NCI-H1417 (cell line): ENCODE data around the gene LYAR.

Source experiments
- DNase-seq, 3 experiments: peaks; one replicate each; lab custom pipeline; 2025; lab: John Stamatoyannopoulos, UW

Gene LYAR

GRCh38 chr4:4289941-4290850 lies at the start of gene LYAR, which contains the start of gene ZBTB49:
Gene LYAR, minus strand, starts transcription at chr4:4290154. Its CDS starts 6,412 bp downstream, at chr4:4283742.
Gene ZBTB49, plus strand, starts transcription at chr4:4290251. Its CDS starts 9,695 bp downstream, at chr4:4299946.
- DNase-seq, result peak; percentile 92 to 96 (median 95)

GRCh38 chr4:4339504-4340085 lies 49.6 kb upstream of the LYAR start:
- no peak for DNase-seq

- DNase-seq, result peak in 1 of 3 experiments; percentile 14
Observed at GRCh38 chr4:4338210-4339001, 48.5 kb upstream of the LYAR start.

- peak; percentile 64 to 80 (median 80) for DNase-seq
Observed at GRCh38 chr4:4334798-4335520, 45.0 kb upstream of the LYAR start.

GRCh38 chr4:4333265-4333706 lies 43.3 kb upstream of the LYAR start:
- DNase-seq, result no peak

- no peak for DNase-seq
Observed at GRCh38 chr4:4332529-4332928, 42.6 kb upstream of the LYAR start.

- no peak for DNase-seq
Observed at GRCh38 chr4:4330794-4331193, 40.8 kb upstream of the LYAR start.

GRCh38 chr4:4329496-4329895 lies 39.5 kb upstream of the LYAR start:
- DNase-seq, result no peak

GRCh38 chr4:4328840-4329239 lies 38.9 kb upstream of the LYAR start:
- DNase-seq, result no peak

- no peak for DNase-seq
Observed at GRCh38 chr4:4328206-4328605, 38.3 kb upstream of the LYAR start.

- DNase-seq, result no peak
Observed at GRCh38 chr4:4327652-4328121, 37.7 kb upstream of the LYAR start.

- DNase-seq, result no peak
Observed at GRCh38 chr4:4326166-4326565, 36.2 kb upstream of the LYAR start.

GRCh38 chr4:4325321-4325720 lies 35.4 kb upstream of the LYAR start:
- DNase-seq, result no peak

- no peak for DNase-seq
Observed at GRCh38 chr4:4323705-4324534, 34.0 kb upstream of the LYAR start.

GRCh38 chr4:4321951-4322688 lies 32.2 kb upstream of the LYAR start:
- DNase-seq, result no peak

GRCh38 chr4:4320951-4321714 lies 31.2 kb upstream of the LYAR start:
- no peak for DNase-seq

GRCh38 chr4:4320528-4320927 lies 30.6 kb upstream of the LYAR start:
- no peak for DNase-seq

GRCh38 chr4:4317496-4318232 lies 27.7 kb upstream of the LYAR start:
- no peak for DNase-seq

- DNase-seq, result no peak
Observed at GRCh38 chr4:4316150-4316495, 26.2 kb upstream of the LYAR start.
